HFFc6 (cell line): ENCODE measurements around the gene EXOC2. TPM values are rescaled to one million over a fixed set of nuclear protein-coding genes. Genes with fewer than 3 reads are reported as not detected.

Experiments
- DNase-seq: peaks from one replicate; pipeline ENCODE4 v3.0.0-alpha.2; 2018
- H3K27ac Mint-ChIP-seq: 2 replicates; pipeline ENCODE4 v1.8.0; 2020; ENCODE audit warnings: mild to moderate bottlenecking, mixed read lengths
- H3K27me3 Mint-ChIP-seq: 2 replicates; pipeline ENCODE4 v1.8.0; 2021; ENCODE audit warnings: mild to moderate bottlenecking, moderate library complexity, mixed read lengths; ENCODE audit not compliant: insufficient read depth
- H3K36me3 Mint-ChIP-seq: 2 replicates; pipeline ENCODE4 v1.8.0; 2021; ENCODE audit warnings: low read depth, mixed read lengths
- H3K4me1 Mint-ChIP-seq: 2 replicates; pipeline ENCODE4 v1.8.0; 2020; ENCODE audit warnings: low read depth, mixed read lengths
- H3K4me3 Mint-ChIP-seq: 2 replicates; pipeline ENCODE4 v1.8.0; 2020; ENCODE audit warnings: mild to moderate bottlenecking, moderate library complexity, mixed read lengths
- H3K9me3 Mint-ChIP-seq: 2 replicates; pipeline ENCODE4 v1.8.0; 2020; ENCODE audit warnings: mild to moderate bottlenecking, mixed read lengths
- CTCF ChIP-seq: fragments of 200-600 bp; sonication (generic); IDR thresholded peaks from 2 replicates; pipeline ENCODE4 v1.5.0; 2021; ENCODE audit warnings: antibody characterized with exemption, mild to moderate bottlenecking
- total RNA-seq, 6 experiments: library from RNA; stranded (reverse); fragmentation: NEBNext Ultra II Directional; extraction: Animal tissue kit (Norgen Biotek cat#: 25700); gene quantifications; 2 replicates in 1 of 6; 3 replicates in 5 of 6; pipeline ENCODE4 v1.2.3, GENCODE V29; 2021

EXOC2 gene
- total RNA-seq, 6 experiments from 2014 or later: 19.3 to 22.4 (median 20.3) TPM

GRCh38 chr6:583116-583515 lies 109.8 kb downstream of the EXOC2 start:
- H3K27ac Mint-ChIP-seq: no peak overlapping the region
- no peaks in the 10 kb centered on the region for H3K36me3 Mint-ChIP-seq
- no peak overlapping the region for H3K4me3 Mint-ChIP-seq
- no peaks in the 10 kb centered on the region for H3K9me3 Mint-ChIP-seq
- H3K4me1 Mint-ChIP-seq: no peaks in the 10 kb centered on the region
- no peak for DNase-seq
- TF ChIP-seq CTCF: no peak
- no peaks in the 10 kb centered on the region for H3K27me3 Mint-ChIP-seq

DNA sequence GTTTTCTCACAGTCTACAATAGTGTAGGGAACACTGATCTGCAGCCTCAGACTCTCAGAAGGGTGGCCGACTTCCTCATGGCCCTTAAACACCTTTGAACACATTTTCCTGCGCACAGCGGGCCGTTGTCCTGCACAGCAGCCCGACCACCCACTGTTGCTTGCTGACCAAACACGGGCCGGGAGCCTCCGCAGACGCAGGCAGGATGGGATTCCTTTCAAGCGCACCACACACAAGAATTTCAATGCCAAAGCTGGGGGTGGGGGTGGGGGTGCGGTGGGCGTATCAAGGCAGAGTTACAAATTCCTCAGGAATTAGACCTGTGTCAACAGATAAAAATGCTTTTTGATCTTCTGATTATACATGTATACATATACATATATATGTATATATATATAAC lies 110.6 kb downstream of the EXOC2 start:
- TF ChIP-seq CTCF: no peak
- Mint-ChIP-seq H3K4me3 (no peak overlapping the region), H3K4me1 (no peaks in the 10 kb centered on the region), H3K27me3 (no peaks in the 10 kb centered on the region), H3K27ac (no peak overlapping the region), H3K9me3 (no peaks in the 10 kb centered on the region), H3K36me3 (no peaks in the 10 kb centered on the region)
- DNase-seq: no peak

DNA sequence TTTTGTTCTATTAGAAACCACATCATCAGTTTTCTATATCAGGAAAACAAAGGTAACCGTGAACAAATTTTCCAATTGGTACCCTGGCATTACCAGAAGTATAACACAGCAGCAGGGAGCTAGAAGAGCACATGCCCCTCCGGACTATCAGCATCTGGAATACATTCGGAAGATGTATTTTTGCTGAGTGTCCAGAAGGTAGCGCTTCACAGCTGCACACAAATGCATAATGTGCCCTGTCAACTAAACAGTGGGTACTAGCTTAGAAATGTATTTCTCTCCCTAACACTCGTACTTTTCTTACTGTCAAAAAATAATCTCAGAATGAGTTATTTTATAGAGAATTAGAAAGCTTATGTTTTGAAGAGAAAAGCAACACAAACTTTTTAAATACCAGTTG lies 113.6 kb downstream of the EXOC2 start:
- Mint-ChIP-seq H3K9me3 (no peaks in the 10 kb centered on the region), H3K36me3 (peaks cover 9% of the 10 kb centered on the region; the same call in 1 of the 2 replicates), H3K27me3 (no peaks in the 10 kb centered on the region), H3K27ac (no peak overlapping the region), H3K4me3 (no peak overlapping the region), H3K4me1 (no peaks in the 10 kb centered on the region)
- peak; percentile 68 for TF ChIP-seq CTCF
- DNase-seq: peak; percentile 12

- no peak overlapping the region for H3K27ac Mint-ChIP-seq
- no peak for TF ChIP-seq CTCF
- H3K9me3 Mint-ChIP-seq: no peaks in the 10 kb centered on the region
- no peaks in the 10 kb centered on the region for H3K4me1 Mint-ChIP-seq
- DNase-seq: no peak
- H3K4me3 Mint-ChIP-seq: no peak overlapping the region
- H3K27me3 Mint-ChIP-seq: no peaks in the 10 kb centered on the region
- H3K36me3 Mint-ChIP-seq: peaks cover 9% of the 10 kb centered on the region; the same call in 1 of the 2 replicates
These were observed 120.2 kb downstream of the EXOC2 start for GRCh38 chr6:572596-573265.

DNA sequence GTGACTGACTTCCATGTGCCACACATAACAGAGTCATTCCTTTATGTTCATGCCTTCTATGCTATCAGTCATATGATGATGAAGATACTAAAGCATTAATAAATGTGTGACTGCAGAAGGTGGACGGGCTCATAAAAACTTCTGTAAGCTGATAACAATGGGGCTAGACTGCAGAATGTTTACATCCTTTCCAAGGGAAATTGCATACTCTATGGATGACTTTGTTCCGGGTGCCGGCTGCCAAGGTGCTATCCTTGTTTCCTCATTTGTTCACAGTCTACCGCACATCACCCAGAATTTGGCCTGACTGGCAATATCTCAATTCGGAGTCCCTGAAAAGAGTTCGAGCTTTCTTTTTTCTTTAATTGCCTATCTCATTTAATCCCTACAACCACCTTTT lies 121.0 kb downstream of the EXOC2 start:
- Mint-ChIP-seq H3K36me3 (peaks cover 9% of the 10 kb centered on the region; the same call in 1 of the 2 replicates), H3K4me1 (no peaks in the 10 kb centered on the region), H3K27ac (no peak overlapping the region), H3K4me3 (no peak overlapping the region), H3K27me3 (no peaks in the 10 kb centered on the region), H3K9me3 (no peaks in the 10 kb centered on the region)
- no peak for DNase-seq
- no peak for TF ChIP-seq CTCF
